H1 (cell line): ENCODE results near the gene KANSL1.

Experiments used
- ASH2L ChIP-seq: fragments of 200-600, 300-600 bp; sonication (generic); IDR thresholded peaks from one replicate; pipeline ENCODE4 v1.7.1; 2017; ENCODE audit warnings: low read length
- CHD2 ChIP-seq: IDR thresholded peaks from 2 replicates; pipeline ENCODE4 v1.6.1; 2012; ENCODE audit warnings: low read length, improper control_type of control experiment
- CTCF ChIP-seq, 3 experiments: IDR thresholded peaks; 1 replicate in 2 of 3; 2 replicates in 1 of 3; pipeline versions ENCODE4 v1.5.1 to v1.6.1; 2011; ENCODE audit warnings: low read length in 3 of 3, mild to moderate bottlenecking in 3 of 3, inconsistent platforms in 2 of 3, low read depth in 1 of 3, moderate library complexity in 1 of 3; ENCODE audit not compliant: insufficient read depth in 1 of 3; ENCODE audit errors: control extremely low read depth in 1 of 3
- SIN3A ChIP-seq, 2 experiments: IDR thresholded peaks in 1 of 2; conservative IDR thresholded peaks in 1 of 2; 2 replicates each; pipeline ENCODE4 v1.6.1; 2011 to 2012; ENCODE audit warnings: low read length in 2 of 2, improper control_type of control experiment in 1 of 2, low read depth in 1 of 2, mild to moderate bottlenecking in 1 of 2
- SP2 ChIP-seq: IDR thresholded peaks from 2 replicates; pipeline ENCODE4 v1.6.1; 2012; ENCODE audit warnings: mild to moderate bottlenecking, low read length, inconsistent platforms
- ZNF274 ChIP-seq: IDR thresholded peaks from 2 replicates; pipeline ENCODE4 v1.7.0; 2012; ENCODE audit warnings: low read length, borderline replicate concordance; ENCODE audit errors: extremely low read depth

DNA sequence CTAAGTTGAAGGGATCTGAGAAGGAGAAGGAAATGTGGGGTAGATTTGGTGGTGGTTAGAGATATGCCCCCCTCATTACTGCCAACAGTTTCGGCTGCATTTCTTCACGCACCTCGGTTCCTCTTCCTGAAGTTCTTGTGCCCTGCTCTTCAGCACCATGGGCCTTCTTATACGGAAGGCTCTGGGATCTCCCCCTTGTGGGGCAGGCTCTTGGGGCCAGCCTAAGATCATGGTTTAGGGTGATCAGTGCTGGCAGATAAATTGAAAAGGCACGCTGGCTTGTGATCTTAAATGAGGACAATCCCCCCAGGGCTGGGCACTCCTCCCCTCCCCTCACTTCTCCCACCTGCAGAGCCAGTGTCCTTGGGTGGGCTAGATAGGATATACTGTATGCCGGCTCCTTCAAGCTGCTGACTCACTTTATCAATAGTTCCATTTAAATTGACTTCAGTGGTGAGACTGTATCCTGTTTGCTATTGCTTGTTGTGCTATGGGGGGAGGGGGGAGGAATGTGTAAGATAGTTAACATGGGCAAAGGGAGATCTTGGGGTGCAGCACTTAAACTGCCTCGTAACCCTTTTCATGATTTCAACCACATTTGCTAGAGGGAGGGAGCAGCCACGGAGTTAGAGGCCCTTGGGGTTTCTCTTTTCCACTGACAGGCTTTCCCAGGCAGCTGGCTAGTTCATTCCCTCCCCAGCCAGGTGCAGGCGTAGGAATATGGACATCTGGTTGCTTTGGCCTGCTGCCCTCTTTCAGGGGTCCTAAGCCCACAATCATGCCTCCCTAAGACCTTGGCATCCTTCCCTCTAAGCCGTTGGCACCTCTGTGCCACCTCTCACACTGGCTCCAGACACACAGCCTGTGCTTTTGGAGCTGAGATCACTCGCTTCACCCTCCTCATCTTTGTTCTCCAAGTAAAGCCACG lies 165.9 kb downstream of the KANSL1 start:
- no peak for TF ChIP-seq CTCF (IDR thresholded peaks at IDR 0.05; ENCODE audit: control extremely low read depth in 1 of 3, insufficient read depth in 1 of 3, low read depth in 1 of 3, low read length in 3 of 3)
- TF ChIP-seq ASH2L, result no peak
- no peak for TF ChIP-seq SIN3A (conservative IDR thresholded peaks at IDR 0.05 in 1 of 2, IDR thresholded peaks at IDR 0.05 in 1 of 2; ENCODE audit: low read depth in 1 of 2, low read length in 2 of 2)
- no peak for TF ChIP-seq SP2
- TF ChIP-seq ZNF274, result no peak
- TF ChIP-seq CHD2, result no peak
